DOHH2 (cell line): ENCODE measurements around the gene DIP2B.
"Not testable (repeated sequence)": the region's sequence is repeated elsewhere in the genome, so short reads cannot be mapped to it uniquely, and the experiment has no call there.

Experiments
- H3F3A ChIP-seq: fragments of 200-600 bp; sonication (generic), shearing (Covaris generic); 2 replicates; pipeline ENCODE4 v1.6.0; 2016; ENCODE audit warnings: antibody characterized with exemption, mild to moderate bottlenecking; ENCODE audit not compliant: control insufficient read depth, insufficient read depth
- H3K27ac ChIP-seq: fragments of 200-600 bp; sonication (generic); 2 replicates; pipeline ENCODE4 v1.5.1; 2014; ENCODE audit warnings: low read depth, mild to moderate bottlenecking, low read length, moderate library complexity
- H3K27me3 ChIP-seq: fragments of 200-600 bp; sonication (generic); 2 replicates; pipeline ENCODE4 v1.6.1; 2014; ENCODE audit warnings: mild to moderate bottlenecking, low read length, mixed read lengths; ENCODE audit not compliant: control insufficient read depth
- H3K36me3 ChIP-seq: fragments of 200-600 bp; sonication (generic); 2 replicates; pipeline ENCODE4 v1.6.1; 2014; ENCODE audit warnings: mild to moderate bottlenecking, low read length, moderate library complexity, mixed read lengths; ENCODE audit not compliant: control insufficient read depth
- H3K4me1 ChIP-seq: fragments of 200-600 bp; sonication (generic); 2 replicates; pipeline ENCODE4 v1.6.1; 2014; ENCODE audit warnings: mild to moderate bottlenecking, low read length, mixed read lengths; ENCODE audit not compliant: control insufficient read depth
- H3K4me2 ChIP-seq: fragments of 200-600 bp; sonication (generic); 2 replicates; pipeline ENCODE4 v1.6.0; 2014; ENCODE audit warnings: mild to moderate bottlenecking, low read length, moderate library complexity
- H3K4me3 ChIP-seq: fragments of 200-600 bp; sonication (generic); 2 replicates; pipeline ENCODE4 v1.5.1; 2014; ENCODE audit warnings: mild to moderate bottlenecking, low read length, mixed read lengths
- H3K79me2 ChIP-seq: fragments of 200-600 bp; sonication (generic); 2 replicates; pipeline ENCODE4 v1.6.1; 2014; ENCODE audit warnings: mild to moderate bottlenecking, low read length, mixed read lengths; ENCODE audit not compliant: control insufficient read depth
- H3K9me2 ChIP-seq: fragments of 200-600 bp; sonication (generic); replicated peaks from 2 replicates; pipeline ENCODE4 v1.6.1; 2014; ENCODE audit warnings: mild to moderate bottlenecking, low read length, mixed read lengths; ENCODE audit not compliant: control insufficient read depth
- H3K9me3 ChIP-seq: fragments of 200-600 bp; sonication (generic); 2 replicates; pipeline ENCODE4 v1.6.1; 2014; ENCODE audit warnings: antibody characterized with exemption, low read length, mixed read lengths; ENCODE audit not compliant: control insufficient read depth, insufficient read depth
- H4K20me1 ChIP-seq: fragments of 200-600 bp; sonication (generic); 2 replicates; pipeline ENCODE4 v1.6.0; 2014; ENCODE audit warnings: low read depth, mild to moderate bottlenecking, antibody characterized with exemption, low read length, moderate library complexity; ENCODE audit not compliant: control insufficient read depth, insufficient read depth
- EZH2phosphoT487 ChIP-seq: fragments of 200-600 bp; sonication (generic); IDR thresholded peaks from 2 replicates; pipeline ENCODE4 v1.6.1; 2017; ENCODE audit warnings: borderline replicate concordance, mild to moderate bottlenecking, antibody characterized with exemption, low read length, moderate library complexity, mixed read lengths
- TF ChIP-seq, protein P1 (sequence below): fragments of 200-600 bp; sonication (generic); IDR thresholded peaks from one replicate; pipeline ENCODE4 v1.5.1; 2014; ENCODE audit warnings: antibody characterized with exemption, mild to moderate bottlenecking, low read depth, low read length; ENCODE audit not compliant: poor library complexity, severe bottlenecking

Gene DIP2B

DNA sequence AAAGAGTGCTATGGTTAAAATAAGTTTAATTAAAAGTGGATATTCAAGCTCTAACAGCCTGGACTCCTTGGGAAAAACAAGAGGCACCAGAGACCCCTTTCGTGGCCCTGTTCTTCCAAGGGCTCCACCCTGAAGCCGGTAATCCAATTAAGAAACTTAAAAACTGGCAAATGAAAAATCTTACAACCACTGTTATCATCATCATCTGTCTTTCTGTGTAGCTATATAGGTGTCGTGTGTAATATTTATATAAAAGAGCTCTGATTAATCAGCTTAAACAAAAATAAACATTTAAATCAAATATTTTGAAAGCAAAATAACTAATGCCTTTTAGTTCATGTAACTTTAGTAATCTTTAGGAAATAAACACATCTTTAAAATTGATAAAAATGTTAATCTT, 263.6 kb downstream of the DIP2B start:
- TF ChIP-seq EZH2phosphoT487 = no peak
- TF ChIP-seq, protein P1, sequence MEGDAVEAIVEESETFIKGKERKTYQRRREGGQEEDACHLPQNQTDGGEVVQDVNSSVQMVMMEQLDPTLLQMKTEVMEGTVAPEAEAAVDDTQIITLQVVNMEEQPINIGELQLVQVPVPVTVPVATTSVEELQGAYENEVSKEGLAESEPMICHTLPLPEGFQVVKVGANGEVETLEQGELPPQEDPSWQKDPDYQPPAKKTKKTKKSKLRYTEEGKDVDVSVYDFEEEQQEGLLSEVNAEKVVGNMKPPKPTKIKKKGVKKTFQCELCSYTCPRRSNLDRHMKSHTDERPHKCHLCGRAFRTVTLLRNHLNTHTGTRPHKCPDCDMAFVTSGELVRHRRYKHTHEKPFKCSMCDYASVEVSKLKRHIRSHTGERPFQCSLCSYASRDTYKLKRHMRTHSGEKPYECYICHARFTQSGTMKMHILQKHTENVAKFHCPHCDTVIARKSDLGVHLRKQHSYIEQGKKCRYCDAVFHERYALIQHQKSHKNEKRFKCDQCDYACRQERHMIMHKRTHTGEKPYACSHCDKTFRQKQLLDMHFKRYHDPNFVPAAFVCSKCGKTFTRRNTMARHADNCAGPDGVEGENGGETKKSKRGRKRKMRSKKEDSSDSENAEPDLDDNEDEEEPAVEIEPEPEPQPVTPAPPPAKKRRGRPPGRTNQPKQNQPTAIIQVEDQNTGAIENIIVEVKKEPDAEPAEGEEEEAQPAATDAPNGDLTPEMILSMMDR = no peak
- Histone ChIP-seq H3K9me2 (no peaks in the 10 kb centered on the region), H3K4me1 (peaks cover 13% of the 10 kb centered on the region), H3K27ac (no peak overlapping the region), H3K27me3 (no peaks in the 10 kb centered on the region), H3K4me2 (no peak overlapping the region), H3K4me3 (no peak overlapping the region), H4K20me1 (0 out of 2 replicates have a peak, but pooled peaks cover 3% of the 10 kb centered on the region), H3K36me3 (peaks cover 13% of the 10 kb centered on the region), H3K9me3 (no peaks in the 10 kb centered on the region), H3K79me2 (peaks cover 74% of the 10 kb centered on the region), H3F3A (0 out of 2 replicates have a peak, but pooled peaks cover under 1% of the 10 kb centered on the region)

DNA sequence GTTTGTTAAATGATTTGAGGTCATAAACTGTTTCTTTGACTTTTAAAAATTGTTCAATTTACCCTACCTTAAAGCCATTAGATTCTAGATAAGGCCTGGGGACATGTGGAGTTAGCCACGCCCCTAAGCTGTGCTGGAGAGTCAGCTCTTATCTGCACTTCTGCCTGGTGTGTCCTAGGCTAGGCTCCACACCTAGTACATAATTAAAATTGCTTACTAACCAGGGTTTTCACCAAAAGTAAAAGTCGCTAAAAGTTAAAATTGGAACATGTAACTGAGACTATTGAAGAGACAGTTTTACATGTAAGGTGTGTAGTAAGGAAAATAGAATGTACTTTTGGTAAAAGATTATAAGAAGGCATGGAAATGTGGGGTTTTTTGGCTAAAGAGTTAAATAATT, 264.0 kb downstream of the DIP2B start:
- H4K20me1 ChIP-seq, H3K4me3 ChIP-seq, H3K27ac ChIP-seq, H3K9me3 ChIP-seq, H3K4me2 ChIP-seq, H3K27me3 ChIP-seq, H3K9me2 ChIP-seq, H3F3A ChIP-seq: not testable (repeated sequence)
- Histone ChIP-seq H3K36me3 (peaks cover 13% of the 10 kb centered on the region), H3K79me2 (peaks cover 70% of the 10 kb centered on the region), H3K4me1 (peaks cover 13% of the 10 kb centered on the region)

DNA sequence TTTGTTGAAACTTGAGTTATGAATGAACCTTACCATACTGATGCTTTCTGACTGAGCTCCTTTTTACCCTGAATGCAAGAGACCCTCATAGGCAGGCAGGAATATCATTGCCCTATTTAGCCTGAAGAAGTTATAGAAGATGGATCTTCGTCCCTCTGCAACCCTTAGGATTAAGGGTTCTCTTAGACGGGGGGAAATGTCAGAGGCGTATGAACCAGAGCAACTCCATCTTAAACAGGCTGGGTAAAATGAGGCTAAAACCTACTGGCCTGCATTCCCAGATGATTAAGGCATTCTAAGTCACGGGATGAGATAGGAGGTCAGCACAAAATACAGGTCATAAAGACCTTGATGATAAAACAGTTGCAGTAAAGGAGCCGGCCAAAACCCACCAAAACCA, 266.6 kb downstream of the DIP2B start:
- Histone ChIP-seq H3F3A (no peaks in the 10 kb centered on the region), H3K4me3 (no peak overlapping the region), H3K4me2 (no peak overlapping the region), H3K36me3 (peaks cover 13% of the 10 kb centered on the region), H3K4me1 (no peaks in the 10 kb centered on the region), H3K27me3 (no peaks in the 10 kb centered on the region), H3K9me2 (no peaks in the 10 kb centered on the region), H3K27ac (no peak overlapping the region), H3K79me2 (peaks cover 64% of the 10 kb centered on the region), H4K20me1 (no peaks in the 10 kb centered on the region), H3K9me3 (no peaks in the 10 kb centered on the region)
- TF ChIP-seq, protein P1 = no peak
- TF ChIP-seq EZH2phosphoT487 = no peak

DNA sequence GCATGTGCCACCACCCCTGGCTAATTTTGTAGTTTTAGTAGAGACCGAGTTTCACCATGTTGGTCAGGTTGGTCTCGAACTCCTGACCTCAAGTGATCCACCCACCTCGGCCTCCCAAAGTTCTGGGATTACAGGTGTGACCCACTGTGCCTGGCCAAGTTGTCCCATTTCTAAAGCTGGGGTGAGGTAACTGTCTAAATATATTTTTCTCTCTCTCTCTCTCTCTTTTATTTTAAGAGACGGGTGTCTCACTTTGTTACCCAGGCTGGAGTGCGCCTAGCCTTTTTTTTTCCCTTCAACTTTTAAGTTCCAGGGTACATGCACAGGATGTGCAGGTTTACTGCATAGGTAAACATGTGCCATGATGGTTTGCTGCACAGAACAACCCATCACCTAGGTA, 267.7 kb downstream of the DIP2B start:
- no peak overlapping the region for H3K4me2 ChIP-seq
- peaks cover 61% of the 10 kb centered on the region for H3K79me2 ChIP-seq
- H3K4me1 ChIP-seq = no peaks in the 10 kb centered on the region
- H3F3A ChIP-seq = no peaks in the 10 kb centered on the region
- H4K20me1 ChIP-seq = no peaks in the 10 kb centered on the region
- H3K4me3 ChIP-seq = no peak overlapping the region
- no peaks in the 10 kb centered on the region for H3K9me2 ChIP-seq
- H3K36me3 ChIP-seq = peaks cover 13% of the 10 kb centered on the region
- no peaks in the 10 kb centered on the region for H3K27me3 ChIP-seq
- TF ChIP-seq EZH2phosphoT487 = no peak
- TF ChIP-seq, protein P1 = no peak
- no peaks in the 10 kb centered on the region for H3K9me3 ChIP-seq
- H3K27ac ChIP-seq = no peak overlapping the region
